Panc1 (cell line): ENCODE data around the gene SLC22A23. TPM values are rescaled to one million over a fixed set of nuclear protein-coding genes. Genes with fewer than 3 reads are reported as not detected.

Source experiments
- ATAC-seq: fragments of 200-7000 bp; cut with Tn5 transposase; 2 replicates; pipeline ENCODE4 v1.9.1; 2020; ENCODE audit warnings: mild to moderate bottlenecking, moderate library complexity
- BruUV-seq: library from RNA; stranded (reverse); fragments of 400-500 nt; replicated peaks from 2 replicates; lab custom pipeline; 2021; lab: Mats Ljungman, UMichigan
- CTCF ChIA-PET: fragments of 300-600 bp; sonication (Branson Sonifier 250); formaldehyde crosslinking; loops from one replicate; lab custom pipeline; 2022; ENCODE audit warnings: antibody characterized with exemption; lab: Charles Lee
- POLR2A ChIA-PET: fragments of 300-600 bp; sonication (Branson Sonifier 250); formaldehyde crosslinking; loops from one replicate; lab custom pipeline; 2022; ENCODE audit warnings: antibody characterized with exemption; lab: Charles Lee
- DNase-seq: peaks from one replicate; pipeline ENCODE4 v3.0.0-alpha.2; 2010; ENCODE audit warnings: low read depth, low spot score
- H3K27ac ChIP-seq: 2 replicates; pipeline ENCODE4 v1.5.1; 2011; ENCODE audit warnings: mild to moderate bottlenecking, low read length, inconsistent platforms
- H3K27me3 ChIP-seq: fragments of 200-500 bp; sonication (Bioruptor generic); 2 replicates; pipeline ENCODE4 v1.6.0; 2014; ENCODE audit warnings: low read length, inconsistent platforms; ENCODE audit not compliant: control insufficient read depth, insufficient read depth
- H3K36me3 ChIP-seq: fragments of 200-500 bp; sonication (Bioruptor generic); 2 replicates; pipeline ENCODE4 v1.5.1; 2014; ENCODE audit warnings: inconsistent platforms, mild to moderate bottlenecking, low read length, moderate library complexity; ENCODE audit not compliant: control insufficient read depth, insufficient read depth
- H3K4me1 ChIP-seq: 2 replicates; pipeline ENCODE4 v1.5.1; 2011; ENCODE audit warnings: inconsistent platforms, mild to moderate bottlenecking, low read length, moderate library complexity; ENCODE audit not compliant: control insufficient read depth, insufficient read depth
- H3K4me3 ChIP-seq, 2 experiments: 2 replicates each; pipeline ENCODE4 v1.5.1; 2011 to 2012; ENCODE audit warnings: low read depth in 2 of 2, low read length in 2 of 2, mild to moderate bottlenecking in 2 of 2, inconsistent platforms in 1 of 2, moderate library complexity in 1 of 2
- H3K9me3 ChIP-seq: fragments of 200-500 bp; sonication (Bioruptor generic); 2 replicates; pipeline ENCODE4 v1.5.1; 2014; ENCODE audit warnings: low read depth, mild to moderate bottlenecking, inconsistent platforms, low read length, moderate library complexity; ENCODE audit not compliant: control insufficient read depth, insufficient read depth
- POLR2AphosphoS5 ChIP-seq: IDR thresholded peaks from 2 replicates; pipeline ENCODE4 v1.6.1; 2012; ENCODE audit warnings: mild to moderate bottlenecking, low read depth, low read length, moderate library complexity
- REST ChIP-seq, 2 experiments: IDR thresholded peaks; 2 replicates each; pipeline ENCODE4 v1.6.1; 2011 to 2012; ENCODE audit warnings: low read depth in 2 of 2, control low read depth in 1 of 2, low read length in 1 of 2, mild to moderate bottlenecking in 1 of 2, moderate library complexity in 1 of 2; ENCODE audit not compliant: insufficient read depth in 1 of 2
- SIN3A ChIP-seq: IDR thresholded peaks from 2 replicates; pipeline ENCODE4 v1.6.1; 2012; ENCODE audit warnings: low read depth, mild to moderate bottlenecking, low read length, moderate library complexity, borderline replicate concordance; ENCODE audit not compliant: insufficient read depth
- TCF7L2 ChIP-seq: IDR thresholded peaks from 2 replicates; pipeline ENCODE4 v1.6.1; 2011; ENCODE audit warnings: mild to moderate bottlenecking, low read depth, low read length, inconsistent platforms
- in situ Hi-C: cut with HindIII; loops from 2 replicates; pipeline ENCODE4 v1.10.0; 2016; ENCODE audit warnings: low sequenced_read_pairs, low pct_unique_long_range_greater_than_20kb
- intact Hi-C: fragments of 100-400 bp; cut with micrococcal nuclease; formaldehyde crosslinking; loops from one replicate; pipeline ENCODE4 v1.10.0; 2022; ENCODE audit not compliant: unreplicated experiment
- total RNA-seq: library from RNA; stranded (reverse); gene quantifications from one replicate; pipeline ENCODE4 v1.2.1, GENCODE V29; 2021; ENCODE audit not compliant: unreplicated experiment
- TF ChIP-seq, protein P1 (sequence below): fragments of 450-650 bp; IDR thresholded peaks from 2 replicates; pipeline ENCODE4 v1.5.1; 2017; ENCODE audit warnings: mild to moderate bottlenecking

Gene SLC22A23
- total RNA-seq, 1 experiment from 2014 or later: 4.5 TPM

DNA sequence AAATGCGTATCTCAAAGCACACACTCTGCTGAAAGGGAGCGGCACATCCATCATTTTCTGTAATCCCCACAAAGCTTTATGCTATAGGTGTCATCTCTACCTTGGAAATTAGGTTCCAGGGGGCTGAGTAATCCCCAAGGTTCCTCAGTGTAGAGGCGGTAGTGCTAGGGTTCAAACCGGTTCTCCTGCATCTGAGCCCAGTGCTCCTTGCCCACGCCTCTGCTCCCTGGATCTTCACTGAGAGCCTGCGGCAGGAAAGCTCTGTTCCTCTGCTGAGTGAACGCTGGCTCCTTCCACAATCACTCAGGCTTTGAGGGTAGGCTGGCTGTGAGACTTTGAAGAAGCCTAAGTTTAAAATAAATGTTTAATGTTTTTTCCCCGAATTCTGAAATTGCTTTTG is 24.9 kb downstream of the SLC22A23 start:
- CTCF ChIA-PET: interaction anchor here (0.5 kb wide), 1 partner anchor 1019 kb away, joined by 4 read pairs; no protein-coding TSS in a partner anchor
- DNase-seq (no peak), ATAC-seq (no peak)
- Histone ChIP-seq H3K27me3 (no peaks in the 10 kb centered on the region), H3K4me3 (no peak overlapping the region), H3K4me1 (no peaks in the 10 kb centered on the region), H3K36me3 (no peaks in the 10 kb centered on the region), H3K9me3 (no peaks in the 10 kb centered on the region), H3K27ac (no peak overlapping the region)
- BruUV-seq: no TSS peak
- POLR2A ChIA-PET: no interaction called here
- intact Hi-C loops (no loop called here), in situ Hi-C loops (no loop called here)
- no peak for TF ChIP-seq TCF7L2

DNA sequence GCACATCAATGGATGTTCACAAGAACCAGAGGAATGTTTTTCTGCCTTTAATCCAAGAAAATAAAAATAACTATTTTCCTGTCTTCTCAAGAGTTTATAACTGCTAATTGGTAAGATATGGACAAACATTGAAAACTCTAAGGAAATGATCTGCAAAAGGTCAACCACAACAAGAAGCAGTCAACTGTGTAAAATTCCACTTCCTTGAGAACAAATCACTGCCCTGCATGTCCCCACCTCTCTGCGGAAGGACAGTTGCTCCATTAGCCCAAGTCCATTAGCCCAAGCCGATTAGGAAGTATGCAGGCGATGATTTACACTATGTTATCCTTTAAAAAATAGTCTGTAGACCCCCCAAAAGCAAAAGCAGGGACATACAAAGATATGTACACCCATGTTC is 27.6 kb downstream of the SLC22A23 start:
- Histone ChIP-seq H3K36me3 (no peaks in the 10 kb centered on the region), H3K27me3 (no peaks in the 10 kb centered on the region), H3K4me3 (no peak overlapping the region), H3K27ac (no peak overlapping the region), H3K4me1 (no peaks in the 10 kb centered on the region), H3K9me3 (no peaks in the 10 kb centered on the region)
- CTCF ChIA-PET: no interaction called here
- in situ Hi-C loops (no loop called here), intact Hi-C loops (no loop called here)
- no TSS peak for BruUV-seq
- POLR2A ChIA-PET: no interaction called here
- DNase-seq (no peak), ATAC-seq (no peak)
- no peak for TF ChIP-seq SIN3A
- no peak for TF ChIP-seq REST (IDR thresholded peaks at IDR 0.05; ENCODE audit: insufficient read depth in 1 of 2, low read depth in 2 of 2, low read length in 1 of 2)
- TF ChIP-seq, protein P1, sequence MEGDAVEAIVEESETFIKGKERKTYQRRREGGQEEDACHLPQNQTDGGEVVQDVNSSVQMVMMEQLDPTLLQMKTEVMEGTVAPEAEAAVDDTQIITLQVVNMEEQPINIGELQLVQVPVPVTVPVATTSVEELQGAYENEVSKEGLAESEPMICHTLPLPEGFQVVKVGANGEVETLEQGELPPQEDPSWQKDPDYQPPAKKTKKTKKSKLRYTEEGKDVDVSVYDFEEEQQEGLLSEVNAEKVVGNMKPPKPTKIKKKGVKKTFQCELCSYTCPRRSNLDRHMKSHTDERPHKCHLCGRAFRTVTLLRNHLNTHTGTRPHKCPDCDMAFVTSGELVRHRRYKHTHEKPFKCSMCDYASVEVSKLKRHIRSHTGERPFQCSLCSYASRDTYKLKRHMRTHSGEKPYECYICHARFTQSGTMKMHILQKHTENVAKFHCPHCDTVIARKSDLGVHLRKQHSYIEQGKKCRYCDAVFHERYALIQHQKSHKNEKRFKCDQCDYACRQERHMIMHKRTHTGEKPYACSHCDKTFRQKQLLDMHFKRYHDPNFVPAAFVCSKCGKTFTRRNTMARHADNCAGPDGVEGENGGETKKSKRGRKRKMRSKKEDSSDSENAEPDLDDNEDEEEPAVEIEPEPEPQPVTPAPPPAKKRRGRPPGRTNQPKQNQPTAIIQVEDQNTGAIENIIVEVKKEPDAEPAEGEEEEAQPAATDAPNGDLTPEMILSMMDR: no peak
- no peak for TF ChIP-seq POLR2AphosphoS5
- no peak for TF ChIP-seq TCF7L2

DNA sequence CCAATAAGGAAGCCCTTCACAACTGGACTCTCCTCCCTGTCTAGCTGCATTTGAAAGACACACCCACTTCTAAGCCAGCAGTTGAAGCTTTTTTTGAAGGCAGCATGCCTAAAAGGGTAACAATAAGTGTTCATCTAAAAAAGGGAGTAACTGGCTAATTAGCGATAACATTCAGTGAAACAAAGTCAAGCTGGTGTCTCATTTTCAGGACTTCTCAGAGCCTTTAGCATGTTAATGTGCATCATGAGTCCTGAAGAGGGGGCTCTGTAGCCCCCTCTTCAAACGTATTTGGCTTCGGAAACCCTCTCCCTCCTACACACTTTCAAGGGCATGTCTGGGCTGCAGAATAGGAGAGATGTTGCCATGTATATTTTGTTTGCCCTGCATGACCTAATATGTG is 28.1 kb downstream of the SLC22A23 start:
- no peaks in the 10 kb centered on the region for H3K9me3 ChIP-seq
- no TSS peak for BruUV-seq
- TF ChIP-seq TCF7L2 (no peak), SIN3A (no peak), POLR2AphosphoS5 (no peak), REST (IDR thresholded peaks at IDR 0.05; ENCODE audit: insufficient read depth in 1 of 2, low read depth in 2 of 2, low read length in 1 of 2) (no peak)
- TF ChIP-seq, protein P1: no peak
- H3K36me3 ChIP-seq: no peaks in the 10 kb centered on the region
- DNase-seq: no peak
- in situ Hi-C loops (no loop called here), intact Hi-C loops (no loop called here)
- H3K4me1 ChIP-seq: no peaks in the 10 kb centered on the region
- POLR2A ChIA-PET: no interaction called here
- H3K27me3 ChIP-seq: no peaks in the 10 kb centered on the region
- CTCF ChIA-PET: no interaction called here
- no peak overlapping the region for H3K27ac ChIP-seq
- no peak overlapping the region for H3K4me3 ChIP-seq
- ATAC-seq: no peak
